Smooth muscle cell (in vitro differentiated cells): ENCODE measurements around the gene ELL2. TPM values are rescaled to one million over a fixed set of nuclear protein-coding genes. Genes with fewer than 3 reads are reported as not detected.

ENCODE experiments used
- DNase-seq: peaks from one replicate; lab custom pipeline; 2025; ENCODE audit not compliant: unreplicated experiment; lab: John Stamatoyannopoulos, UW
- H2AFZ ChIP-seq: fragments of 200-600 bp; sonication (generic); 2 replicates; pipeline ENCODE4 v1.6.0; 2016; ENCODE audit warnings: antibody characterized with exemption, low read depth, mild to moderate bottlenecking
- H3F3A ChIP-seq: fragments of 200-600 bp; sonication (generic); 2 replicates; pipeline ENCODE4 v1.6.0; 2017; ENCODE audit warnings: antibody characterized with exemption, low read depth
- H3K27ac ChIP-seq: fragments of 200-600 bp; sonication (generic); 2 replicates; pipeline ENCODE4 v1.5.1; 2016; ENCODE audit warnings: low read depth, mild to moderate bottlenecking
- H3K27me3 ChIP-seq: fragments of 200-600 bp; sonication (generic); 2 replicates; pipeline ENCODE4 v1.6.1; 2016; ENCODE audit warnings: low read depth, mild to moderate bottlenecking
- H3K36me3 ChIP-seq: fragments of 200-600 bp; sonication (generic); 2 replicates; pipeline ENCODE4 v1.5.1; 2016; ENCODE audit warnings: low read depth
- H3K4me1 ChIP-seq: fragments of 200-600 bp; sonication (generic); 2 replicates; pipeline ENCODE4 v1.5.1; 2016; ENCODE audit warnings: low read depth
- H3K4me2 ChIP-seq: fragments of 200-600 bp; sonication (generic); 2 replicates; pipeline ENCODE4 v1.6.0; 2016; ENCODE audit warnings: mild to moderate bottlenecking
- H3K4me3 ChIP-seq: fragments of 200-600 bp; sonication (generic); 2 replicates; pipeline ENCODE4 v1.5.1; 2016; ENCODE audit warnings: mild to moderate bottlenecking
- H3K79me2 ChIP-seq: fragments of 200-600 bp; sonication (generic); 2 replicates; pipeline ENCODE4 v1.6.0; 2016; ENCODE audit warnings: low read depth, mild to moderate bottlenecking
- H3K9ac ChIP-seq: fragments of 200-600 bp; sonication (generic); 2 replicates; pipeline ENCODE4 v1.6.0; 2016; ENCODE audit warnings: low read depth
- H3K9me3 ChIP-seq: fragments of 200-600 bp; sonication (generic); replicated peaks from 2 replicates; pipeline ENCODE4 v1.5.1; 2016; ENCODE audit warnings: low read depth
- H4K20me1 ChIP-seq: fragments of 200-600 bp; sonication (generic); 2 replicates; pipeline ENCODE4 v1.6.0; 2016; ENCODE audit warnings: low read depth
- CTCF ChIP-seq: fragments of 200-600 bp; sonication (generic); IDR thresholded peaks from 2 replicates; pipeline ENCODE4 v1.5.1; 2017; ENCODE audit warnings: borderline replicate concordance, mild to moderate bottlenecking, antibody characterized with exemption; ENCODE audit not compliant: insufficient read depth, poor library complexity, severe bottlenecking
- WGBS: methylation state at CpG from one replicate; pipeline ENCODE4 v1.1.7; 2016; ENCODE audit warnings: low lambda C conversion rate; 5-methylcytosine and 5-hydroxymethylcytosine counted together
- polyA plus RNA-seq: library from polyadenylated mRNA; unstranded; fragments of >200 nt; fragmentation: Nextera tagmentation; extraction: Ambion mirVana; gene quantifications from 2 replicates; pipeline ENCODE4 v1.2.1, GENCODE V29; 2016
- total RNA-seq: library from RNA; depleted of rRNA; stranded (reverse); fragments of >200 nt; gene quantifications from 2 replicates; pipeline ENCODE4 v1.2.3, GENCODE V29; 2014

ELL2 gene
- total and polyA plus RNA-seq, 2 experiments from 2014 or later: 14.4 to 49.9 TPM

- Histone ChIP-seq H3K9me3 (no peaks in the 10 kb centered on the region), H2AFZ (peak overlapping the region; percentile 15), H4K20me1 (no peaks in the 10 kb centered on the region), H3K4me2 (no peak overlapping the region), H3K27me3 (no peaks in the 10 kb centered on the region), H3F3A (peaks cover 9% of the 10 kb centered on the region), H3K9ac (peak overlapping the region; percentile 29), H3K4me3 (no peak overlapping the region), H3K27ac (peak overlapping the region; percentile 98), H3K79me2 (no peaks in the 10 kb centered on the region), H3K36me3 (no peaks in the 10 kb centered on the region), H3K4me1 (peaks cover 34% of the 10 kb centered on the region)
- no peak for DNase-seq
- 87% methylated on average over 4 of the region's 4 CpGs for WGBS
- no peak for TF ChIP-seq CTCF
These were observed 98.3 kb downstream of the ELL2 start for GRCh38 chr5:95863383-95863757.

GRCh38 chr5:95862671-95863382 is 98.8 kb downstream of the ELL2 start:
- TF ChIP-seq CTCF: no peak
- WGBS: 65% methylated on average over 8 of the region's 8 CpGs
- peaks cover 12% of the 10 kb centered on the region for H3F3A ChIP-seq
- peak overlapping the region; percentile 79 for H3K4me2 ChIP-seq
- peak overlapping the region; percentile 98 for H3K27ac ChIP-seq
- no peak for DNase-seq
- H3K27me3 ChIP-seq: no peaks in the 10 kb centered on the region
- H3K9ac ChIP-seq: peak overlapping the region; percentile 81
- H3K4me3 ChIP-seq: no peak overlapping the region
- no peaks in the 10 kb centered on the region for H3K36me3 ChIP-seq
- H4K20me1 ChIP-seq: no peaks in the 10 kb centered on the region
- no peaks in the 10 kb centered on the region for H3K9me3 ChIP-seq
- H3K79me2 ChIP-seq: no peaks in the 10 kb centered on the region
- H2AFZ ChIP-seq: peak overlapping the region; percentile 15
- peaks cover 39% of the 10 kb centered on the region for H3K4me1 ChIP-seq

- Histone ChIP-seq H3K4me3 (peak overlapping the region; percentile 10), H3K27ac (peak overlapping the region; percentile 98), H3K4me1 (peaks cover 44% of the 10 kb centered on the region), H3K9me3 (no peaks in the 10 kb centered on the region), H4K20me1 (no peaks in the 10 kb centered on the region), H2AFZ (no peak overlapping the region), H3F3A (peaks cover 20% of the 10 kb centered on the region), H3K9ac (peak overlapping the region; percentile 81), H3K27me3 (no peaks in the 10 kb centered on the region), H3K79me2 (no peaks in the 10 kb centered on the region), H3K4me2 (peak overlapping the region; percentile 79), H3K36me3 (no peaks in the 10 kb centered on the region)
- no peak for DNase-seq
- 42% methylated on average over 8 of the region's 8 CpGs for WGBS
- TF ChIP-seq CTCF: peak; percentile 8
These were observed 99.6 kb downstream of the ELL2 start for GRCh38 chr5:95861864-95862561.
